H1 (cell line): ENCODE data around the gene DRAXIN. TPM values are rescaled to one million over a fixed set of nuclear protein-coding genes. Genes with fewer than 3 reads are reported as not detected.
A peak's percentile ranks its signal among the peaks of the same experiment; 100 is the strongest.

Experiments used
- ATF2 ChIP-seq: IDR thresholded peaks from 2 replicates; pipeline ENCODE4 v1.6.1; 2012; ENCODE audit warnings: low read length, inconsistent platforms
- BCL11A ChIP-seq, 2 experiments: IDR thresholded peaks; one replicate each; pipeline ENCODE4 v1.6.1; 2011; ENCODE audit warnings: low read depth in 2 of 2, low read length in 2 of 2, mild to moderate bottlenecking in 2 of 2
- CHD7 ChIP-seq: fragments of 300-600 bp; sonication (generic); IDR thresholded peaks from 2 replicates; pipeline ENCODE4 v1.7.1; 2012; ENCODE audit warnings: low read length, moderate library complexity, mild to moderate bottlenecking, inconsistent platforms; ENCODE audit not compliant: insufficient replicate concordance
- CREB1 ChIP-seq: IDR thresholded peaks from 2 replicates; pipeline ENCODE4 v1.6.1; 2012; ENCODE audit warnings: inconsistent platforms
- E2F6 ChIP-seq: IDR thresholded peaks from 2 replicates; pipeline ENCODE4 v1.6.1; 2012; ENCODE audit warnings: inconsistent platforms
- POLR2A ChIP-seq, 2 experiments: IDR thresholded peaks; 1 replicate in 1 of 2; 2 replicates in 1 of 2; pipeline ENCODE4 v1.6.1; 2011; ENCODE audit warnings: low read depth in 2 of 2, low read length in 2 of 2, mild to moderate bottlenecking in 2 of 2; ENCODE audit errors: control extremely low read depth in 1 of 2
- YY1 ChIP-seq: IDR thresholded peaks from 2 replicates; pipeline ENCODE4 v1.6.1; 2011; ENCODE audit warnings: low read depth, mild to moderate bottlenecking, low read length
- polyA plus RNA-seq, 7 experiments: library from polyadenylated mRNA; depleted of rRNA in 3 of 7; stranded (reverse) in 5 of 7; unstranded in 2 of 7; fragments of >200 nt in 5 of 7; fragments of 200-250 nt in 2 of 7; gene quantifications; 1 replicate in 5 of 7; 2 replicates in 1 of 7; 4 replicates in 1 of 7; pipeline versions ENCODE4 v1.2.1 to v1.2.3, GENCODE V29; 2011 to 2013; ENCODE audit warnings: missing spikeins in 2 of 7, mixed read lengths in 2 of 7
- total RNA-seq: library from RNA; stranded (reverse); fragmentation: NEBNext Ultra II Directional; extraction: Animal tissue kit (Norgen Biotek cat#: 25700); gene quantifications from 2 replicates; pipeline ENCODE4 v1.2.1, GENCODE V29; 2021

DRAXIN gene
- total and polyA plus RNA-seq, 2 of the 8 experiments (the other 6 are each of a cell fraction or from before 2014, with no cell fraction given), result 4.6 to 17.6 TPM

- no peak for TF ChIP-seq CHD7
- peak; percentile 3; the same call in 1 of the 2 replicates for TF ChIP-seq CREB1
- TF ChIP-seq E2F6, result peak; percentile 27; the same call in 1 of the 2 replicates
- no peak for TF ChIP-seq ATF2
- peak in 1 of 2 experiments; percentile 45; a peak in 1 of 3 replicates for TF ChIP-seq POLR2A (IDR thresholded peaks at IDR 0.05; ENCODE audit: control extremely low read depth in 1 of 2, low read depth in 2 of 2, low read length in 2 of 2)
- TF ChIP-seq YY1, result peak; percentile 99
- no peak for TF ChIP-seq BCL11A (IDR thresholded peaks at IDR 0.05; ENCODE audit: low read depth in 2 of 2, low read length in 2 of 2)
Measured at GRCh38 chr1:11736746-11737639, 45.5 kb downstream of the DRAXIN start (continued).
